GM18858 (cell line): ENCODE data around the gene ZNF777.
"Not testable (repeated sequence)": the region's sequence is repeated elsewhere in the genome, so short reads cannot be mapped to it uniquely, and the experiment has no call there.

Experiments used
- ATAC-seq: cut with Tn5 transposase; IDR thresholded peaks from one replicate; pipeline ENCODE4 v1.9.1; 2021; ENCODE audit not compliant: unreplicated experiment

Gene ZNF777

GRCh38 chr7:149420006-149420405 lies 40.9 kb downstream of the ZNF777 start:
- ATAC-seq: no peak

- no peak for ATAC-seq
Measured at GRCh38 chr7:149415391-149416071, 45.3 kb downstream of the ZNF777 start.

GRCh38 chr7:149414745-149415390 lies 46.0 kb downstream of the ZNF777 start:
- no peak for ATAC-seq

DNA sequence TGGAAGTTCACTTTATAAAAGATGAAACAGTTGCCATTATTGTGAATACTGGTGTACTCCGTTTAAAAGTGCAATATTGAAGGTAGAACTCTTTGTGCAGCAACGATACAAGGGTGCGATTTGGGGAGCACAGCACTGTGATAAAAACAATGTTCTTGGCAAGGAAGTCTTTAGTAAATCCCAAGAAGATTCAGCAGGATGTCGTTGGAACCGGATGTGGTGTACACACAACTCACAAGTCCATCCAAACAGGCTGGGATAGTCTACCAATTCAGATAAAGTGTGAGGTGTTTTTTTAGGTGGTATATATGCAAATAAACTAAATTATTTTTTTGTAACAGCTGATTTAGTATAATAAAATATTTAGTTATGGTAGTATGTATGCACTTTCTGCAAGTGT lies 46.7 kb downstream of the ZNF777 start:
- ATAC-seq: no peak

- ATAC-seq: not testable (repeated sequence)
Measured at GRCh38 chr7:149413083-149413482, 47.8 kb downstream of the ZNF777 start.

DNA sequence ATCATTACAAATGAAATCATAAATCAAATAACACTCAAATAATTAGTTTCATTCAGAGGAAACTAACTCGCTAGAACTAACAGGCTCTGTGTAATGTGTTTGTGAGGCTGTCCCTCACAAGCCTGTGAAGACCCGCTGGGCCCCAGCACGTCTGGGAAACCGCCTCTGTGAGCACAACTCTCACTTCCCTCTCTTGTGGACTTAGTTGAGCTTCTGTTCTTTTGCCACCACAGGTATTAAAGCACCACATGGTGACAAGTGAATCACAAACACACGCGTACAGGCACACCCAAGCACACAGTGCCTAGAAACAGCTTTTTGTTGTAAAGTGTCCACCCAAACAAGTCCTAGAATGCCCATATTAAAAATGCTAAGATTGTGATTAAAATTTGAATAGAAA lies 51.0 kb downstream of the ZNF777 start:
- peak; percentile 94 for ATAC-seq

- ATAC-seq: no peak
Measured at GRCh38 chr7:149404825-149405224, 56.0 kb downstream of the ZNF777 start.

DNA sequence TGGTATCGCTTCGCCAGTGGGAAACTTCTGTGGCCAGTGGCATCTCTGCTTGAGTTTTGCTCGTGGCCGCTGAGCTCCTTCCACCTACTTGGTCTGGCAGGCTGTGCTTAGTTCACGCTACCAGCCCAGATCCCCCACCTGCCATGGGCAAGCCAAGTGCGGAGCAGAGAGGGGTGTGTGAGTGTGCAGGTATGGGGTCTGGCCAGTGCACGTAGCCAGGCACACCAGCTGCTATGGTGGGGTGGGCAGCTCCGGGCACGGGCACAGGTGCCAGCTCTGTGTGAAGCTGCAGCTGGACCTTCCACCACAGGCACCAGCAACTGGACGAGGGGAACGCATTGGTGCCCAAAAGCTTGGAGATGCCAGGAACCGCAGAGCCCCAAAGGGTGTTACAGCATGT lies 56.5 kb downstream of the ZNF777 start:
- no peak for ATAC-seq

- ATAC-seq: no peak
Measured at GRCh38 chr7:149398195-149398820, 62.6 kb downstream of the ZNF777 start.

- no peak for ATAC-seq
Measured at GRCh38 chr7:149397470-149398043, 63.3 kb downstream of the ZNF777 start.

DNA sequence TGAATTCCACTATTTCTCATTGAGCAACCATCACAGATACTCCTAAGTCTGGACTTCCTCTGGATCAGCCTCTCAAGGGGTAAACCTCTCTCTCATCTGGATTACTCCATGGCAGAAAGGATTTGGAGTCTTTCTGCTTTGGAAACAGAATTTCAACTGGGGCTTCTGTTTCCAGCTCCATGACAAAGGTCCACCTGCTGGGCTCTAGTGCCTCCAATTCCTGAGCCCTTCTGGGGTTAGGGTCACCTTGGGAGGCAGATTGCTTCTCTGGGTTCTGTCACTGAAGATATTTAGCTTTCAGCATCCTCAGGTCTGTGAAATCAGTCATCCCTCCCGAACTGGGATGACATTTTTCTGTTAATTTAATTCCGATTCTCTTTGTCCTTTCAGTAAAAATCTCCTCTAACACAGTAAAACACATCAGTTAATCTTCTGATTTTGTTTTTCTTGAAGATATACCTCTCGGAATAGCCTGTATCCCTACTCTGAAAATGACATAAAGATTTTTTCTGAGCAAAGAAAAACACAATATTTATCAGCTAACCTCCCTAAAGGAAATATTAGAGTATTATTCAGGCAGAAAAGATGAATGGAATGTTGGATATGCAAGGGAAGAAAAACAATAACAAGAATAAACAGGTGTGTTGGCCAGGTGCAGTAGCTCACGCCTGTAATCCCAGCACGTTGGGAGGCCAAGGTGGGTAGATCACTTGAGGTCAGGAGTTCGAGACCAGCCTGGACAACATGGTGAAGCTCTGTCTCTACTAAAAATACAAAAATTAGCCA lies 72.1 kb downstream of the ZNF777 start:
- not testable (repeated sequence) for ATAC-seq

- ATAC-seq: not testable (repeated sequence)
Measured at GRCh38 chr7:149386514-149386913, 74.3 kb downstream of the ZNF777 start.

GRCh38 chr7:149385195-149385950 lies 75.5 kb downstream of the ZNF777 start:
- no peak for ATAC-seq
